HG03097 (cell line): ENCODE results near the gene LANCL2.
"Not testable (repeated sequence)": the region's sequence is repeated elsewhere in the genome, so short reads cannot be mapped to it uniquely, and the experiment has no call there.

Experiments
- ATAC-seq: cut with Tn5 transposase; IDR thresholded peaks from one replicate; pipeline ENCODE4 v1.9.1; 2021; ENCODE audit not compliant: unreplicated experiment, low FRiP score

LANCL2 gene

GRCh38 chr7:55465691-55466090 lies 100.6 kb downstream of the LANCL2 start:
- ATAC-seq, result no peak

GRCh38 chr7:55467047-55467593 lies 102.0 kb downstream of the LANCL2 start:
- no peak for ATAC-seq

- ATAC-seq, result no peak
These were observed 103.4 kb downstream of the LANCL2 start for GRCh38 chr7:55468495-55468894.

- no peak for ATAC-seq
These were observed 104.1 kb downstream of the LANCL2 start for GRCh38 chr7:55469271-55469681.

- no peak for ATAC-seq
These were observed 104.6 kb downstream of the LANCL2 start for GRCh38 chr7:55469721-55470120.

GRCh38 chr7:55470261-55470660 lies 105.1 kb downstream of the LANCL2 start:
- ATAC-seq, result no peak

- not testable (repeated sequence) for ATAC-seq
These were observed 106.5 kb downstream of the LANCL2 start for GRCh38 chr7:55471594-55471993.

- not testable (repeated sequence) for ATAC-seq
These were observed 107.3 kb downstream of the LANCL2 start for GRCh38 chr7:55472406-55472805.

GRCh38 chr7:55472928-55473725 lies 108.0 kb downstream of the LANCL2 start:
- no peak for ATAC-seq

- no peak for ATAC-seq
These were observed 108.8 kb downstream of the LANCL2 start for GRCh38 chr7:55473932-55474331.

GRCh38 chr7:55474944-55475854 lies 110.1 kb downstream of the LANCL2 start:
- ATAC-seq, result no peak

GRCh38 chr7:55475855-55476803 lies 111.0 kb downstream of the LANCL2 start:
- no peak for ATAC-seq

- no peak for ATAC-seq
These were observed 112.0 kb downstream of the LANCL2 start for GRCh38 chr7:55476852-55477780.

- ATAC-seq, result no peak
These were observed 112.7 kb downstream of the LANCL2 start for GRCh38 chr7:55477781-55478374.

- no peak for ATAC-seq
These were observed 113.6 kb downstream of the LANCL2 start for GRCh38 chr7:55478700-55479099.

- ATAC-seq, result no peak
These were observed 116.0 kb downstream of the LANCL2 start for GRCh38 chr7:55481155-55481554.

GRCh38 chr7:55483046-55483445 lies 117.9 kb downstream of the LANCL2 start:
- no peak for ATAC-seq
